Retina (tissue), 1 donor: ENCODE measurements around the gene ANXA3.

Source experiments
- DNase-seq: peaks from one replicate; pipeline ENCODE4 v3.0.0-alpha.2; 2016

ANXA3 gene

DNA sequence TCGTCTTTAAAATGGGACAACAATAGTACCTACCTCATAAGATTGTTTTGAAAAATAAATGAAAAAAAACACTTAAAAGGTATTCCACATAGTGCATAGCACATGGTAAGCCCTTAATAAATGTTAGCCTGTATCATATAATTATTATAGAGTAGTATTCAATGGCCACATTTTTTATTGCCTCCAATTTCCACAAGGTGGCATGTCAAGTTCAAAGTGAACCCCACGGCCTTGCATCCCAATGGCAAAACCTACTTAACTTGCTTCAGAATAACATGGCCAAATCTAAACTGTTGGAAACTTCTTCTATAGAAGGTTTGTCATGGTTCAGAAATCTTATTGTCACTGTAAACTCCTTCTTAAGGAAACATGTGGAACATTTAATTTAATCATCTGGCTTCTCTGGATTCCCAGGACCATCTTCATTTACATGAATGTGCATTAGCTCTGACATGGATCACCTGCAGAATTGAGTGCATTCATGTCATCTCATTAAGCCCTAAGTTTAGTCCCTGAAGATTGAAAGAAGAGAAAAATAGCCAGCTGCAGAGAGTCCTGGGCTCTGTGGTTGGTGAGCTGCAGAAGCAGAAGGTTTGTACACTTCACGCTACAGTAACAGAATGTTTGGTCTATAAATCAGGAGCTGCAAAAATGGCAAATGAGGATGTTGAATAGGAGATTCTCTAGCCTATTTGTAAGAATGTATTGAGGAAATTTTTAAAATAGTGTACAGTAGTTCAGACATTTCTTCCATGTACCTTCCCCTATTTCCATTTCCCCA, 61.0 kb downstream of the ANXA3 start:
- no peak for DNase-seq

DNA sequence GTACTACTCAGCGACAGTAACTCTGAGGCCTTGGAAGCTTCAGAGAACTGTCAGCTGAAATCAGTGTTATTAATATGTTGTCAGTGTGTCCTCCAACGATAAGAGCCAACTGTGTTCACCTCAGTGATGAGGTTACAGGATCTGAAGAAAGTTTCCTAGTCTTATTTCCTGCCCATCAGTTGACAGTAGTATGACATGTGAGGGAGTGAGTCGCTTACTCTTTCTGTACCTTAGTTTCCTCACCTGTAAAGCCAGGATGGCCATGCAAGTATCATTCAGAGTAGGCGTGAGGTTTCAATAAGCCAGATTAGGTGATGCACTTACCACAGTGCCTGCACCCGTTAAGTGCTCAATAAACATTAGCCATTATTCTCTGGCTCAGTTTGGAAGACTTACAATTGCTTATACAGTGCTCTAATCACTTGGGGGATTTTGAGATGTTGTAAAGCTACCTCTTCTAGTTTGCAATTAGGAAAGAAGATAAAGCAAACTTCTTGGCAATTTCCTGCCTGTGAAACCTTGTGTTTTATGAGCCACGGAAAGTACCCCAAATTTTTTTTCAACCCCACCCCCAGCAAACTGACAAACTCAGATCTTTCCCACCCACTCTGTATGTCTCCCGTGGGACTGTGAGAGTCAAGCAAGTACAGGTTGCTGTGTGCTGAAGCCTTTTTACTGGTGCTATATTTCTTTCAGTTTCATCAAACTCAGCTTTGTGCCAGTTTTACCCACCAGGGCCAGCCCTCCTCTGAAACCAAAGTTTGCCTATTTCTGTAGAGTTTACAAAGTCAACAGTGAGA, 62.2 kb downstream of the ANXA3 start:
- DNase-seq = no peak

DNA sequence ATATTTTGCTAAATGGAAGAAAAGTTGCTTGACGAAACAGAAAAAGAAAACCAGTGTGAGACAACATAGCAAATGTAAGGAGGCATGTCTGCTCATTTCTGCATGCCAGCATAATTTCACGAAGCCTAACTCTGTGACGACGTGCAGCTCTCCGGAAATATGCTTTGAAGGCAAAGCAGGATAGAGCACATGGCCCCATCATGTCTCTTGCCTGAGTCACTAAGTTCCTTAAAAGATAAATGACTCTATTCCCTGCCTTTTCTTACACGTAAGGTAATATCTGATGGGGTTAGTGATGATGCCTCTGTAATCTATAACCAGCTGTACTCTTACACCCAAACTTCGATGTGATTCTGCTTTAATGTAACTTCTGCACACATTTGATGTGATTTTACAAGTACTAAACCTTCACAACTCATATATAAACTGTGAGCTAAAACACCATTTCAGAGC, 64.5 kb downstream of the ANXA3 start:
- no peak for DNase-seq

DNA sequence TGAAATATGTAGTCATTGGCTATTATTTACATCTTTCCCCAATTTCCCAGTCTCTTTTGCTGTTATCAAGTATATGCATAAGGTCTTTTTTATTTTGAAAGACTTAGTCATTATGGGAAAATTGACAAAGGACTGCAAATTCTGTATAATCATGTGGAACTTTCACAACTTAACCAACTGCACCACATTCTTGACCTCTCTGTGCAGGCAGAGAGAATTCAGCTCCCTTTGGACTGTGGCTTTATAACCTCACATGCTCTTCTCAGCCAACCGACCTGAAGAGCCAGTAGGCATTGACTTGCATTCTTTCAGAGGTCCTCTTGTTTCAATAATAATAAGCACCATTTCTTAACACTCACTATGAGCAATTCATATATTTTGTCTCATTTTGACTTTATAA, 66.9 kb downstream of the ANXA3 start:
- no peak for DNase-seq

GRCh38 chr4:78621395-78621794, 69.8 kb downstream of the ANXA3 start:
- no peak for DNase-seq

DNA sequence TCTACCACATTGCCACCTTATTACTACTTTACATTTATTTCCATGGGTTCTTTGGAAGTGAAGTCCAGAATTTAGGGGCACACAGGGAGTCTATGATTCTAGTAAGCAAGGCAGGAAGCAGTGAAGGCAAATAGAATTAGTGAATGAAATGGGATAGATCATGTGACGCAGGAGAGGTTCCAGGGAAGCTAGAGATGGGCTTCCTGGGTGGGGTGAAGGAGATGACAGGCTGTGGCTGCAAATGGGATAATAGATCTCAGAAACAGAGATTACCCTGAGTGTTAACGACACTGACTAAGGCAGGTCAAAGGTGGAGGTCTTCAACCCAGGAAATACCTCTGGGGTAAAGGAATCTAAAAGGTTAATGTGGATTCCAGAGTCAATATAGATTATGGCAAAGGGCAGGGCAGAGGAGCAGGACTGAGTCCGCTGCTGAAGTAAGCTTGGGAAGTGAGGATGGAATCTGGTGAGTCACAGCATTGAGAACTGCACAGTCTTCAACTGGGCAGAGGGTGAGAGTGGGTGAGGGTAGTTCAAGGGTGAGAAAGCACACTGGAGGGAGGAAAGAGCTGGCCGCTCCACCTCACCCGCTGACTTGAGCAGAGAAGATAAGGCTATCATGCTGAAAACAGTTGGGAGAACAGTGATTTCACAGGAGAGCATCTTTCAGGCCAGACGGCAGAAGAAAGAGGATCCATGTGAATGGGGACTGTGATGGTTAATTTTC, 70.8 kb downstream of the ANXA3 start:
- no peak for DNase-seq

GRCh38 chr4:78624048-78624447, 72.5 kb downstream of the ANXA3 start:
- no peak for DNase-seq

DNA sequence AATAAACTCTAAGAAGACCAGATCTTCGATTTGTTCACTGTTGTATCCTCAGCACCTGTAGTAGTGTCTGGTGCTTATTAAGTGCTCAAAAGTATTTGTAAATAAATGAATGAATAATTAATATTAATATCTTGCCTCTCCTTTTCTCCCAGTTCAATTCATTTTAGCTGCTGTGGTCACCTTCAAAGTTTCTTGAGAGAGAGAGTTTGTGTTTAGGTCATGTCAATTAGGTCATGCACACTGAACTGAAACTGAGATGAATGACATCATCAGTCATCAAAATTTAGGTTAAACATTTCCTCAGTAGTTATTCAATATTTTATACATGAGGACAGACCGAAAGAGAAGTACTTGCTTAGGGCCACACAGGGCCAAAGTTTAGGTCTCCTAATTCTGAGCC, 73.5 kb downstream of the ANXA3 start:
- no peak for DNase-seq

GRCh38 chr4:78627046-78627965, 75.7 kb downstream of the ANXA3 start:
- no peak for DNase-seq

DNA sequence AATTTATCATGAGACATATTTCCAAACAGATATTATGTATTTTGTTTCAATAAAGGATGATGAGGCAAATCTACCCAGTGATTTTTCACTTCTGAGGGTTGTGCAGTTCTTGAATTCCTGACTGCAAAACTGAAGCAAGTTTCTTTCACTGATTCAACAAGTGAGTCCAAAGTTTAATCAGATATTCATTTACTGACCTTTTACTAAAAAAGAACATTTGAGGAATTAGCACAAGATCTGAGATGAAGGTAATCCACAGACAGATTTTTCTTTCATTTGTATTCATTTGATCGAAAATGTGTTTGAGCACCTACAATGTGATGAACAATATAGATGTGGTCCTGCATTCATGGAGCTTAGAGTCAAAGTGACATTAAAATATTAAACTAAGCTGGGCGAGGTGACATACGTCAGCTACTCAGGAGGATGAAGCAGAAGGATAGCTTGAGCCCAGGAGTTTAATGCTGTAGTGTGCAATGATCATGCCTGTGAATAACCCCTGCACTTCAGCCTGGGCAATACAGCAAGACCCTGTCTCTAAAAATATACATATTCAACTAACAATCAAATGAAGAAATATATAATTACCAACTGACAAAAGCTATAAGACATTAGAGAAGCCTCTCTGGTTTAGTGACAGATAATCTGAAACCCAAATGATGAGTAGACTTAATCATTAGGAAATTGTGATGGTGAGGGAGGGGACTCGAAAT, 76.6 kb downstream of the ANXA3 start:
- DNase-seq = no peak

- DNase-seq = no peak
These were observed 78.5 kb downstream of the ANXA3 start for GRCh38 chr4:78629991-78630541.

DNA sequence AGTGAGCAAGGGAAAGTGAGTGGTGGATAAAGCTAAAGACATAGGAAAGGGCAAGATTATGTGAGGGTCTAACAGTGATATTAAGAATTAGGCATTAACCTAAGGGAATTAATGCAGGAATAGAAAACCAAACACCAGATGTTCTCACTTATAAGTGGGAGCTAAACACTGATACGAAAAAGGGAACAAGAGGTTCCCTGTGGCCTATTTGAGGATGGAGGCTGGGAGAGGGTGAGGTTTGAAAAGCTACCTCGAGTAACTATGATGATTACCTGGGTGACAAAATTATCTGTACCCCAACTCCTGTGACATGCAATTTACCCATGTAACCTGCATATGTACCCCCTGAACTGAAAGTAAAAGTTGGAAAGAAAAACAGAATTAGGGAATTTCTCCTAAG, 79.0 kb downstream of the ANXA3 start:
- DNase-seq = no peak

DNA sequence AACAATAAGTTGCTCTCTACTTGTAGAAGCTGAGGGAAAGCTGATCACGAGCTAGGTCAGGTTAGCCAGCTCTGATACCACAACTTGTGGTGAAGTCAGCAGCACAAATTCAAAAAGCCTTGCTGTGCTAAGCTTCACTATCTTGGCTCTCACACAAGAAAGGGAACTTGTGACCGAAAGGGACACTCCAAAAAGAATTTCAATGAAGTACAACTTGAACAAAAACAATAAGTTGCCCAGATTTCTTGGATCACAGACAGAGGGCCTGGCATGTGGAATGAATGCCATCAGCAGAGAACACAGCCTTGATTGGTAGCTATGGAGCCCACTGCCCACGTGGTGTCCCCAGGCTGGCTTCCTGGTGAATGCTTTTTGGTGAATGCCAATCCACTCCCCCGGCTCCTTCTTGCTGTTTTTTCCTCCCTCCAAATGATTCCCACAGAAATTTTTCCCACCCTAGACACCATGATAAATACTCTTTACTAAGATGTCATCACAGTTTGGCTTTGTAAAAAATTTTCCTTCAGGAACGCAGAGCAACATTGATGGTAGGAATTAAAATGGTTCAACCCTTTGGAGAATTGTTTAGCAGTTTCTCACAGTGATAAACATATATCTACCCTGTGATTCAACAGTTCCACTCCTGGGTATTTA, 82.6 kb downstream of the ANXA3 start:
- no peak for DNase-seq

DNA sequence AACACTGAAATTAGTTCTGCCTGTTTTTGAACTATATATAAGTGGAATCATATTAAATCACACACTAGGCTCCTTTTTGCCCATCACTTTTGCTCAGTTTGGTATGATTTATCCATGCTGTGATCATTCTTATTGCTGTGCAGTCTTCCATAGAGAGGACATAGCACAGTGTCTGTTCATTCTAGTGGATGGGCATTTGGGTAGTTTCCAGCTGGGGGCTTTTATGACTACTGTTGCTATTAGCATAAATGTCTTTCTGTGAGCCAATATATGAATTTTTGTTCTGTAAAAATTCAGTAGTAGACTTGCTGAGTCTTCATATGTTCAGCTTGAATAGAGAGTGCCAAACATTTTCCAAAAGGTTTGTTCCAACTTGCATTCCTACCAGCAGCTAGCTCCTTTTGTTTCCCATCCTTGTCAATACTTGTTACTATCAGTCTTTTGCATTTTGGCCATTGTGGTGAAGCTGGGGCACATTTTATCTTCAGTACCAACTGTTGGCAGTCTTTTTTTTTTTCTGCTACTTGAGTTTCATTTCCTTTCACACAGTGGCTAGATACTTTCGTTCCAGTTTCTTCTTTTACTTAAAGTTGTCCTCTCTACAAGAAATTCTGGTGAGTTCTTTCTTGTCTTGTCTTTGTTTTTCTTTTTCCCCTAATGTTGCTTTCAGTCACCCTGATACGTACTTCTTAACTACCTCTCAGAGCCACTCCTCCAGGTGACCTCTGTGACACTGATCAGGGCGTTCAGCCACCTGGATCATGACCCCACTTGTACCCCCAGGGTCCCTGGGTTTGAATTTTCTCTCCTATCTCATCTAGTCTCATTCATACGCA, 87.0 kb downstream of the ANXA3 start:
- no peak for DNase-seq

DNA sequence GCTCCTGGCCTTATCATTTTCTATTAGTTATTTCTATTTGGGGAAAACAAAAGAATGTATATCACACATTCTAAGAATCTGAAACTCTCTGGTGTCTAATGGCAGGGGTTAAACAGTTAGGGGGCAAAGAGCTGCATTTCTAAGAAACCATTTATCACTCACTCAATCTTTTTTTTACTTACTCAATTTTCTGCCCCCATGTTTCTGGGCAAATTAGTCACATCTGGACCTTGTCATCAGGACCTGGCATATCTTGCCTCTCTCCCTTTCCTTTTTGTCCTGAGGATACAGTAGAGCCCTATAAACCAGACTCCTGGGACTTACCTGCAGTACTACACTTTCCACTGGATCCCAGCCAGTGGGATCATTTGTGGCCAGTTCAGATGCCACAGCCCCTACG, 89.1 kb downstream of the ANXA3 start:
- no peak for DNase-seq

- DNase-seq = no peak
These were observed 91.4 kb downstream of the ANXA3 start for GRCh38 chr4:78642934-78643333.

GRCh38 chr4:78644063-78644691, 92.6 kb downstream of the ANXA3 start:
- no peak for DNase-seq

DNA sequence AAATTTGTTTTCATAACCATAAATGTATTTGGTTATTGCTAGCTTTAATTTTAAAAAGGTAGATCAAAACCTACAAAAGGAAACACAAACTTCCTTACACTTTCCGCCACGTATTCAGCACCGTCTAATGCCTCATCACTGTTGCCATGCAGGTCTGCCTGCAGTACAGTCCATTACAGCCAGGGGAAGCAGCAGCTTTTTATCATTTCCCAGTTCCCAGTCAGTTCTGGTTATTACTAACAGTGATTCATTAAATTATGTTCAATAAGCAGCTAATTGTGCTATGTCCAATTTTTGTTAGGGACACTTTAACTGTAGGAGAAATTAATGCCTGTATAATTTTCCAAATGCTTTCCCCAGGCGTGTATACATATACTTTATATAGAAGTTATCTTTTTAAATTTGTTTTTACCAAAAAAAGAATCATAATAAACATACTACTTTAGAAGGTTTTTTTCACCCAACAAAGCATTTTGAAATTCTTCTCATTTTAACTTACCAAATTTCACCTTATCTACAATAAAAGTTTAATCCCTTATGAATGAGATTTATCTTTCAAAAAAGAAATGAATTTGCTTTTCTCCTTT, 93.3 kb downstream of the ANXA3 start:
- DNase-seq = no peak
